Liver (tissue), 9 donors: ENCODE measurements around the gene SCYGR8. TPM values are rescaled to one million over a fixed set of nuclear protein-coding genes. Genes with fewer than 3 reads are reported as not detected.

ENCODE experiments used
- DNase-seq: peaks from one replicate; pipeline ENCODE4 v3.0.0-alpha.2; 2017; ENCODE audit warnings: low spot score
- H3K27ac ChIP-seq, 2 donors: one replicate each; pipeline ENCODE4 v1.7.0; 2013; ENCODE audit warnings: inconsistent platforms in 2 of 2, low read length in 2 of 2, control low read depth in 1 of 2, low read depth in 1 of 2, mild to moderate bottlenecking in 1 of 2
- H3K27me3 ChIP-seq, 4 donors: one replicate each; pipeline versions ENCODE4 v1.6.1 to v1.7.0; 2013; ENCODE audit warnings: low read length in 3 of 4, inconsistent platforms in 1 of 4, mild to moderate bottlenecking in 1 of 4, moderate library complexity in 1 of 4; ENCODE audit not compliant: control insufficient read depth in 4 of 4, insufficient read depth in 4 of 4
- H3K36me3 ChIP-seq, 4 donors: one replicate each; pipeline versions ENCODE4 v1.6.1 to v1.7.0; 2013; ENCODE audit warnings: low read length in 3 of 4, mild to moderate bottlenecking in 3 of 4, low read depth in 1 of 4, moderate library complexity in 1 of 4; ENCODE audit not compliant: control insufficient read depth in 4 of 4, insufficient read depth in 3 of 4
- H3K4me1 ChIP-seq, 4 donors: one replicate each; pipeline versions ENCODE4 v1.6.1 to v1.7.0; 2013; ENCODE audit warnings: low read length in 3 of 4, mild to moderate bottlenecking in 3 of 4, moderate library complexity in 1 of 4; ENCODE audit not compliant: control insufficient read depth in 4 of 4, insufficient read depth in 4 of 4
- H3K4me3 ChIP-seq, 3 donors: one replicate each; pipeline versions ENCODE4 v1.6.1 to v1.7.0; 2013; ENCODE audit warnings: low read length in 3 of 3, control low read depth in 1 of 3, low read depth in 1 of 3, mild to moderate bottlenecking in 1 of 3
- H3K9ac ChIP-seq, 2 donors: one replicate each; pipeline ENCODE4 v1.7.0; 2013; ENCODE audit warnings: low read length in 2 of 2, mild to moderate bottlenecking in 2 of 2, moderate library complexity in 2 of 2, control low read depth in 1 of 2, low read depth in 1 of 2
- H3K9me3 ChIP-seq, 4 donors: one replicate each; pipeline versions ENCODE4 v1.6.1 to v1.7.0; 2013; ENCODE audit warnings: low read length in 3 of 4; ENCODE audit not compliant: control insufficient read depth in 4 of 4
- ATF3 ChIP-seq: IDR thresholded peaks from 2 replicates; pipeline ENCODE4 v1.6.1; 2016; ENCODE audit warnings: antibody characterized with exemption
- EGR1 ChIP-seq, 2 donors: IDR thresholded peaks; 2 replicates each; pipeline ENCODE4 v1.6.1; 2016 to 2018; ENCODE audit warnings: antibody characterized with exemption in 2 of 2, low read depth in 2 of 2
- FOXA1 ChIP-seq: IDR thresholded peaks from 2 replicates; pipeline ENCODE4 v1.6.1; 2016; ENCODE audit warnings: antibody characterized with exemption
- FOXA2 ChIP-seq: IDR thresholded peaks from 2 replicates; pipeline ENCODE4 v1.6.1; 2016; ENCODE audit warnings: antibody characterized with exemption
- GABPA ChIP-seq, 2 donors: IDR thresholded peaks in 1 of 2; conservative IDR thresholded peaks in 1 of 2; 2 replicates each; pipeline ENCODE4 v1.6.1; 2016; ENCODE audit warnings: antibody characterized with exemption in 2 of 2, mild to moderate bottlenecking in 1 of 2, moderate library complexity in 1 of 2
- HNF4A ChIP-seq, 2 donors: conservative IDR thresholded peaks; 2 replicates each; pipeline ENCODE4 v1.6.1; 2016; ENCODE audit warnings: antibody characterized with exemption in 2 of 2, mild to moderate bottlenecking in 2 of 2
- HNF4G ChIP-seq: IDR thresholded peaks from 2 replicates; pipeline ENCODE4 v1.6.1; 2016; ENCODE audit warnings: antibody characterized with exemption
- JUND ChIP-seq, 2 donors: IDR thresholded peaks; 2 replicates each; pipeline ENCODE4 v1.6.1; 2016; ENCODE audit warnings: antibody characterized with exemption in 2 of 2
- MAX ChIP-seq: IDR thresholded peaks from 2 replicates; pipeline ENCODE4 v1.6.1; 2016; ENCODE audit warnings: antibody characterized with exemption
- NR2F2 ChIP-seq: IDR thresholded peaks from 2 replicates; pipeline ENCODE4 v1.6.1; 2016; ENCODE audit warnings: antibody characterized with exemption
- RAD21 ChIP-seq, 2 donors: IDR thresholded peaks; 2 replicates each; pipeline ENCODE4 v1.6.1; 2016; ENCODE audit warnings: antibody characterized with exemption in 2 of 2, mild to moderate bottlenecking in 2 of 2
- REST ChIP-seq: IDR thresholded peaks from 2 replicates; pipeline ENCODE4 v1.6.1; 2016; ENCODE audit warnings: antibody characterized with exemption, mild to moderate bottlenecking
- RXRA ChIP-seq, 2 donors: IDR thresholded peaks; 2 replicates each; pipeline ENCODE4 v1.6.1; 2017 to 2018; ENCODE audit warnings: antibody characterized with exemption in 2 of 2, mild to moderate bottlenecking in 1 of 2
- SP1 ChIP-seq: IDR thresholded peaks from 2 replicates; pipeline ENCODE4 v1.6.1; 2018; ENCODE audit warnings: antibody characterized with exemption, mild to moderate bottlenecking
- TAF1 ChIP-seq: conservative IDR thresholded peaks from 2 replicates; pipeline ENCODE4 v1.6.1; 2016; ENCODE audit warnings: antibody characterized with exemption, mild to moderate bottlenecking
- ZBTB33 ChIP-seq: IDR thresholded peaks from 2 replicates; pipeline ENCODE4 v1.6.1; 2016; ENCODE audit warnings: antibody characterized with exemption
- WGBS: extraction: QIAGEN DNeasy Blood & Tissue Kit; methylation state at CpG from one replicate; pipeline ENCODE4 v1.1.7; 2013; 5-methylcytosine and 5-hydroxymethylcytosine counted together
- polyA plus RNA-seq, 2 donors: library from polyadenylated mRNA; stranded (reverse) in 1 of 2; unstranded in 1 of 2; fragments of 200-250 nt in 1 of 2; fragments of >200 nt in 1 of 2; fragmentation: Nextera tagmentation in 1 of 2; extraction: Ambion mirVana in 1 of 2; gene quantifications; one replicate each; pipeline versions ENCODE4 v1.2.1 to v1.2.3, GENCODE V29; 2013 to 2015
- total RNA-seq, 2 donors: library from RNA; depleted of rRNA; stranded (reverse); fragments of >200 nt; gene quantifications; one replicate each; pipeline ENCODE4 v1.2.3, GENCODE V29; 2014
- donor health status: healthy.
- donor health status: healthy.
- donor health status: healthy.
- donor health status: healthy.
- donor health status: healthy.

SCYGR8 gene
- total and polyA plus RNA-seq, 4 donors: not detected

GRCh38 chr2:227788561-227789018 is 42.9 kb downstream of the SCYGR8 start (continued):
- TF ChIP-seq ZBTB33 (no peak), TAF1 (no peak)

- Histone ChIP-seq H3K9me3 (no peaks in the 10 kb centered on the region), H3K9ac (no peak overlapping the region), H3K27me3 (no peaks in the 10 kb centered on the region), H3K4me3 (no peak overlapping the region), H3K36me3 (no peaks in the 10 kb centered on the region), H3K4me1 (no peaks in the 10 kb centered on the region), H3K27ac (no peak overlapping the region)
- 72% methylated on average over 4 of the region's 4 CpGs for WGBS
- TF ChIP-seq FOXA2 (no peak), RAD21 (IDR thresholded peaks at IDR 0.05) (no peak), SP1 (no peak), HNF4G (no peak), MAX (no peak), ZBTB33 (no peak), NR2F2 (no peak), ATF3 (no peak), TAF1 (no peak), JUND (IDR thresholded peaks at IDR 0.05) (no peak), GABPA (IDR thresholded peaks at IDR 0.05 in 1 of 2, conservative IDR thresholded peaks at IDR 0.05 in 1 of 2) (no peak), REST (no peak), RXRA (IDR thresholded peaks at IDR 0.05) (no peak), EGR1 (IDR thresholded peaks at IDR 0.05; ENCODE audit: low read depth in 2 of 2) (no peak), FOXA1 (no peak), HNF4A (conservative IDR thresholded peaks at IDR 0.05) (no peak)
- DNase-seq: no peak
These were observed 44.1 kb downstream of the SCYGR8 start for GRCh38 chr2:227789803-227790202.
